Measurements from ENCODE around the gene GJC2. TPM values are rescaled to one million over a fixed set of nuclear protein-coding genes. Genes with fewer than 3 reads are reported as not detected.

GJC2 gene
- total RNA-seq, 1 experiment from 2014 or later: 1.5 TPM

DNA sequence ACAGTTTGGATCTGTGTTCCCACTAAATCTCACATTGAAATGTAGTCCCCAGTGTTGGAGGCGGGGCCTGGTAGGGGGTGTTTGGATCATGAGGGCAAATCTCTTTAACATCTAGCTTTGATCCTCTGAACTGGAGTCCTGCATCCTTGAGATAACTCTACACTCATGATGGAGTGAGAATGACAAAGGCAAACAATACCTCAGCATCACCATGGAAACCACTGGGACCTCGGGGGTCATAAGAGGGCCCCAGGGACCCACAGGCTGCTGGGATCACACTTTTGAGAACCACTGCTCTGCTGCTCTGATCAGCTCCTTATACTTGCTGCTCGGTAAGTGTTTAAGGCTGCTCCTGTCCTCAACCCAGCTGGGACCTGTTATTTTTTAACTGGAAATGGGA, 44.7 kb downstream of the GJC2 start:
- TF ChIP-seq, protein P1, sequence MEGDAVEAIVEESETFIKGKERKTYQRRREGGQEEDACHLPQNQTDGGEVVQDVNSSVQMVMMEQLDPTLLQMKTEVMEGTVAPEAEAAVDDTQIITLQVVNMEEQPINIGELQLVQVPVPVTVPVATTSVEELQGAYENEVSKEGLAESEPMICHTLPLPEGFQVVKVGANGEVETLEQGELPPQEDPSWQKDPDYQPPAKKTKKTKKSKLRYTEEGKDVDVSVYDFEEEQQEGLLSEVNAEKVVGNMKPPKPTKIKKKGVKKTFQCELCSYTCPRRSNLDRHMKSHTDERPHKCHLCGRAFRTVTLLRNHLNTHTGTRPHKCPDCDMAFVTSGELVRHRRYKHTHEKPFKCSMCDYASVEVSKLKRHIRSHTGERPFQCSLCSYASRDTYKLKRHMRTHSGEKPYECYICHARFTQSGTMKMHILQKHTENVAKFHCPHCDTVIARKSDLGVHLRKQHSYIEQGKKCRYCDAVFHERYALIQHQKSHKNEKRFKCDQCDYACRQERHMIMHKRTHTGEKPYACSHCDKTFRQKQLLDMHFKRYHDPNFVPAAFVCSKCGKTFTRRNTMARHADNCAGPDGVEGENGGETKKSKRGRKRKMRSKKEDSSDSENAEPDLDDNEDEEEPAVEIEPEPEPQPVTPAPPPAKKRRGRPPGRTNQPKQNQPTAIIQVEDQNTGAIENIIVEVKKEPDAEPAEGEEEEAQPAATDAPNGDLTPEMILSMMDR (IDR thresholded peaks at IDR 0.05; ENCODE audit: insufficient read depth in 1 of 2, low read depth in 1 of 2, low read length in 1 of 2, severe bottlenecking in 1 of 2, unreplicated experiment in 1 of 2): no peak
- no peak overlapping the region for H3K27ac Mint-ChIP-seq (ENCODE audit: unreplicated experiment)
- POLR2A ChIA-PET: no interaction called here
- H3K4me1 ChIP-seq: no peaks in the 10 kb centered on the region
- H3K9me3 ChIP-seq: peaks cover 11% of the 10 kb centered on the region
- no peaks in the 10 kb centered on the region for H3K36me3 Mint-ChIP-seq (ENCODE audit: insufficient read depth, unreplicated experiment)
- H3K4me3 Mint-ChIP-seq (ENCODE audit: unreplicated experiment): no peak overlapping the region
- no peaks in the 10 kb centered on the region for H3K4me1 Mint-ChIP-seq (ENCODE audit: low read depth, unreplicated experiment)
- H3K27me3 ChIP-seq (replicated peaks; ENCODE audit: control insufficient read depth, insufficient read depth, low read length): no peaks in the 10 kb centered on the region
- H3K27me3 Mint-ChIP-seq (ENCODE audit: insufficient read depth, unreplicated experiment): no peaks in the 10 kb centered on the region
- BruUV-seq (replicated peaks): no TSS peak
- DNase-seq: peak in 1 of 2 experiments; percentile 1
- H3K4me3 ChIP-seq (ENCODE audit: low read depth, low read length): no peak overlapping the region
- intact Hi-C loops (cut with micrococcal nuclease; ENCODE audit: unreplicated experiment): no loop called here
- H3K36me3 ChIP-seq (ENCODE audit: control insufficient read depth, insufficient read depth, low read length): no peaks in the 10 kb centered on the region
- CTCF ChIA-PET: interaction anchor here (0.8 kb wide), 1 partner anchor 64 kb away, joined by 3 read pairs; no protein-coding TSS in a partner anchor
- H3K9me3 Mint-ChIP-seq (ENCODE audit: unreplicated experiment): peaks cover 18% of the 10 kb centered on the region

DNA sequence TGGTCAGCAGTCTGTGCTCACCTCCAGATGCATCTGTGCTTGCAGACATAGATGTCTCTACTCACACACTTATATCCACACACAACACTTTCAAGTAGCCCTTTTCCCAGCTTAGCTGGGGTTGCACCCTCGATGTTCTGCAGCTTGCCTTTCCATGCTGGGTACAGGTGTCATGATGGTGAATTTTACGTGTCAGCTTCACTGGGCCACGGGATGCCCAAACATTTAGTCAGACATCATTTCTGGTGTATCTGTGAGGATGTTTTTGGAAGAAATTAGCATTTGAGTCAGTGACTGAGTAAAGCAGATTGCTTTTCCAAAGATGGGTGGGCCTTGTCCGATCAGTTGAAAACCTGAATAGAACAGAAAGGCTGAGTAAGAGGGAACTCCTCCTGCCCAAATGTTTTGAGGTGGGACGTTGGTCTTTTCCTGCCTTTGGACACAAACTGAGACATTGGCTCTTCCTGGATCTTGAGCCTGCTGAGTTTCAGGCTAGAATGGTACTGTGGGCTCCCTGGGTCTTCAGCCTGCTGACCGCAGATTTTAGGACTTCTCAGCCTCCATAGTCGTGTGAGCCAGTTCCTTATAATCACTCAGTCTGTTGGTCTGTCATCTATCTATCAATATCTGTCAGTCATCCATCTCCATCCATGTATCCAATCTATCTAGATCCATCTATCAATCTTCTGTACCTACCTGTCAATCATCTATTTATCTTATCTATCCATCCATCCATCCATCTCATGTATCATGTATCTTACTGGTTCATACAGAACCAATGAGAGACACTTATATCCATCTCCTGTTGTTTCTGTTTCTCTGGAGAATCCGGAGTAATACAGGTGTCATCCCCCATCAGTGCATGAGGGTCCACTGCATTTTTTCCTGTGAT, 45.4 kb downstream of the GJC2 start:
- DNase-seq: peak in 1 of 2 experiments; percentile 5
- H3K4me1 ChIP-seq: no peaks in the 10 kb centered on the region
- peaks cover 17% of the 10 kb centered on the region for H3K9me3 ChIP-seq
- ChIA-PET CTCF (interaction anchor here (0.8 kb wide), 1 partner anchor 64 kb away, joined by 3 read pairs; no protein-coding TSS in a partner anchor), POLR2A (no interaction called here)
- H3K36me3 ChIP-seq (ENCODE audit: control insufficient read depth, insufficient read depth, low read length): no peaks in the 10 kb centered on the region
- peaks cover 24% of the 10 kb centered on the region for H3K9me3 Mint-ChIP-seq (ENCODE audit: unreplicated experiment)
- H3K36me3 Mint-ChIP-seq (ENCODE audit: insufficient read depth, unreplicated experiment): no peaks in the 10 kb centered on the region
- no peaks in the 10 kb centered on the region for H3K4me1 Mint-ChIP-seq (ENCODE audit: low read depth, unreplicated experiment)
- TF ChIP-seq, protein P1 (IDR thresholded peaks at IDR 0.05; ENCODE audit: insufficient read depth in 1 of 2, low read depth in 1 of 2, low read length in 1 of 2, severe bottlenecking in 1 of 2, unreplicated experiment in 1 of 2): no peak
- H3K4me3 ChIP-seq (ENCODE audit: low read depth, low read length): no peak overlapping the region
- H3K27ac Mint-ChIP-seq (ENCODE audit: unreplicated experiment): no peak overlapping the region
- intact Hi-C loops (cut with micrococcal nuclease; ENCODE audit: unreplicated experiment): no loop called here
- H3K4me3 Mint-ChIP-seq (ENCODE audit: unreplicated experiment): no peak overlapping the region
- H3K27me3 Mint-ChIP-seq (ENCODE audit: insufficient read depth, unreplicated experiment): no peaks in the 10 kb centered on the region
- no TSS peak for BruUV-seq (replicated peaks)
- H3K27me3 ChIP-seq (replicated peaks; ENCODE audit: control insufficient read depth, insufficient read depth, low read length): no peaks in the 10 kb centered on the region

GRCh38 chr1:228197555-228198147, 47.9 kb downstream of the GJC2 start:
- CTCF ChIA-PET: no interaction called here
- DNase-seq: peak in 1 of 2 experiments; percentile 12

More at GRCh38 chr1:228197555-228198147, 47.9 kb downstream of the GJC2 start:
- Histone ChIP-seq H3K27me3 (replicated peaks; ENCODE audit: control insufficient read depth, insufficient read depth, low read length) (no peaks in the 10 kb centered on the region), H3K9me3 (peaks cover 17% of the 10 kb centered on the region), H3K36me3 (ENCODE audit: control insufficient read depth, insufficient read depth, low read length) (no peaks in the 10 kb centered on the region), H3K4me1 (no peaks in the 10 kb centered on the region), H3K4me3 (ENCODE audit: low read depth, low read length) (no peak overlapping the region)
- intact Hi-C loops (cut with micrococcal nuclease; ENCODE audit: unreplicated experiment): no loop called here
- Mint-ChIP-seq H3K4me1 (ENCODE audit: low read depth, unreplicated experiment) (no peaks in the 10 kb centered on the region), H3K36me3 (ENCODE audit: insufficient read depth, unreplicated experiment) (no peaks in the 10 kb centered on the region), H3K9me3 (ENCODE audit: unreplicated experiment) (peaks cover 34% of the 10 kb centered on the region), H3K27ac (ENCODE audit: unreplicated experiment) (no peak overlapping the region), H3K27me3 (ENCODE audit: insufficient read depth, unreplicated experiment) (peaks cover 2% of the 10 kb centered on the region), H3K4me3 (ENCODE audit: unreplicated experiment) (no peak overlapping the region)
- POLR2A ChIA-PET: no interaction called here
- no TSS peak for BruUV-seq (replicated peaks)
- TF ChIP-seq, protein P1 (IDR thresholded peaks at IDR 0.05; ENCODE audit: insufficient read depth in 1 of 2, low read depth in 1 of 2, low read length in 1 of 2, severe bottlenecking in 1 of 2, unreplicated experiment in 1 of 2): no peak

Measured in Caco-2 (cell line).